ENCODE measurements around the gene CELF3.

DNA sequence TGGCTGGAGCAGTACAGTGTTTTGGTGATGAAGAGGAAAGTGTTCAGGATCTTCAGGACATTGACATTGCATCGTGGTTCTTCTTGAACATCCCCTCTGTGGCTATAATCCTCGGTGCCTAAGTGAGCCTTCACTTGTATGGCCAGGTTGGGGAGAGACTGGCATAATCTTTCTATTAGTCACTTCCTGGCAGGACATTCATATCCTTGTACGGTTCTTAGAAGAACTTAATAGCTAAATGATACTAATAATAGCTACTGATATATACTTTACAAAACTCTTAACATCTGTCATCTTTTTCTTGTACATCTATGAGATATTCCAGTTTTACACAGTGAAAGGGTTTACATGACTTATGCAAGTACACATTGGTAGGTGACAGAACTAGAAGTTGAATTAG, 35.8 kb downstream of the CELF3 start:
- TF ChIP-seq, protein P1, sequence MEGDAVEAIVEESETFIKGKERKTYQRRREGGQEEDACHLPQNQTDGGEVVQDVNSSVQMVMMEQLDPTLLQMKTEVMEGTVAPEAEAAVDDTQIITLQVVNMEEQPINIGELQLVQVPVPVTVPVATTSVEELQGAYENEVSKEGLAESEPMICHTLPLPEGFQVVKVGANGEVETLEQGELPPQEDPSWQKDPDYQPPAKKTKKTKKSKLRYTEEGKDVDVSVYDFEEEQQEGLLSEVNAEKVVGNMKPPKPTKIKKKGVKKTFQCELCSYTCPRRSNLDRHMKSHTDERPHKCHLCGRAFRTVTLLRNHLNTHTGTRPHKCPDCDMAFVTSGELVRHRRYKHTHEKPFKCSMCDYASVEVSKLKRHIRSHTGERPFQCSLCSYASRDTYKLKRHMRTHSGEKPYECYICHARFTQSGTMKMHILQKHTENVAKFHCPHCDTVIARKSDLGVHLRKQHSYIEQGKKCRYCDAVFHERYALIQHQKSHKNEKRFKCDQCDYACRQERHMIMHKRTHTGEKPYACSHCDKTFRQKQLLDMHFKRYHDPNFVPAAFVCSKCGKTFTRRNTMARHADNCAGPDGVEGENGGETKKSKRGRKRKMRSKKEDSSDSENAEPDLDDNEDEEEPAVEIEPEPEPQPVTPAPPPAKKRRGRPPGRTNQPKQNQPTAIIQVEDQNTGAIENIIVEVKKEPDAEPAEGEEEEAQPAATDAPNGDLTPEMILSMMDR (conservative IDR thresholded peaks at IDR 0.05; ENCODE audit: low read depth in 2 of 2), result no peak
- TF ChIP-seq POLR2AphosphoS5 (IDR thresholded peaks at IDR 0.05; ENCODE audit: low read depth), result no peak
- no peak for TF ChIP-seq CREB1 (CRISPR knock-in tag; IDR thresholded peaks at IDR 0.05; ENCODE audit: low read depth)
- TF ChIP-seq, protein P2, sequence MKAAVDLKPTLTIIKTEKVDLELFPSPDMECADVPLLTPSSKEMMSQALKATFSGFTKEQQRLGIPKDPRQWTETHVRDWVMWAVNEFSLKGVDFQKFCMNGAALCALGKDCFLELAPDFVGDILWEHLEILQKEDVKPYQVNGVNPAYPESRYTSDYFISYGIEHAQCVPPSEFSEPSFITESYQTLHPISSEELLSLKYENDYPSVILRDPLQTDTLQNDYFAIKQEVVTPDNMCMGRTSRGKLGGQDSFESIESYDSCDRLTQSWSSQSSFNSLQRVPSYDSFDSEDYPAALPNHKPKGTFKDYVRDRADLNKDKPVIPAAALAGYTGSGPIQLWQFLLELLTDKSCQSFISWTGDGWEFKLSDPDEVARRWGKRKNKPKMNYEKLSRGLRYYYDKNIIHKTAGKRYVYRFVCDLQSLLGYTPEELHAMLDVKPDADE (IDR thresholded peaks at IDR 0.05), result no peak
- TF ChIP-seq, protein P3, sequence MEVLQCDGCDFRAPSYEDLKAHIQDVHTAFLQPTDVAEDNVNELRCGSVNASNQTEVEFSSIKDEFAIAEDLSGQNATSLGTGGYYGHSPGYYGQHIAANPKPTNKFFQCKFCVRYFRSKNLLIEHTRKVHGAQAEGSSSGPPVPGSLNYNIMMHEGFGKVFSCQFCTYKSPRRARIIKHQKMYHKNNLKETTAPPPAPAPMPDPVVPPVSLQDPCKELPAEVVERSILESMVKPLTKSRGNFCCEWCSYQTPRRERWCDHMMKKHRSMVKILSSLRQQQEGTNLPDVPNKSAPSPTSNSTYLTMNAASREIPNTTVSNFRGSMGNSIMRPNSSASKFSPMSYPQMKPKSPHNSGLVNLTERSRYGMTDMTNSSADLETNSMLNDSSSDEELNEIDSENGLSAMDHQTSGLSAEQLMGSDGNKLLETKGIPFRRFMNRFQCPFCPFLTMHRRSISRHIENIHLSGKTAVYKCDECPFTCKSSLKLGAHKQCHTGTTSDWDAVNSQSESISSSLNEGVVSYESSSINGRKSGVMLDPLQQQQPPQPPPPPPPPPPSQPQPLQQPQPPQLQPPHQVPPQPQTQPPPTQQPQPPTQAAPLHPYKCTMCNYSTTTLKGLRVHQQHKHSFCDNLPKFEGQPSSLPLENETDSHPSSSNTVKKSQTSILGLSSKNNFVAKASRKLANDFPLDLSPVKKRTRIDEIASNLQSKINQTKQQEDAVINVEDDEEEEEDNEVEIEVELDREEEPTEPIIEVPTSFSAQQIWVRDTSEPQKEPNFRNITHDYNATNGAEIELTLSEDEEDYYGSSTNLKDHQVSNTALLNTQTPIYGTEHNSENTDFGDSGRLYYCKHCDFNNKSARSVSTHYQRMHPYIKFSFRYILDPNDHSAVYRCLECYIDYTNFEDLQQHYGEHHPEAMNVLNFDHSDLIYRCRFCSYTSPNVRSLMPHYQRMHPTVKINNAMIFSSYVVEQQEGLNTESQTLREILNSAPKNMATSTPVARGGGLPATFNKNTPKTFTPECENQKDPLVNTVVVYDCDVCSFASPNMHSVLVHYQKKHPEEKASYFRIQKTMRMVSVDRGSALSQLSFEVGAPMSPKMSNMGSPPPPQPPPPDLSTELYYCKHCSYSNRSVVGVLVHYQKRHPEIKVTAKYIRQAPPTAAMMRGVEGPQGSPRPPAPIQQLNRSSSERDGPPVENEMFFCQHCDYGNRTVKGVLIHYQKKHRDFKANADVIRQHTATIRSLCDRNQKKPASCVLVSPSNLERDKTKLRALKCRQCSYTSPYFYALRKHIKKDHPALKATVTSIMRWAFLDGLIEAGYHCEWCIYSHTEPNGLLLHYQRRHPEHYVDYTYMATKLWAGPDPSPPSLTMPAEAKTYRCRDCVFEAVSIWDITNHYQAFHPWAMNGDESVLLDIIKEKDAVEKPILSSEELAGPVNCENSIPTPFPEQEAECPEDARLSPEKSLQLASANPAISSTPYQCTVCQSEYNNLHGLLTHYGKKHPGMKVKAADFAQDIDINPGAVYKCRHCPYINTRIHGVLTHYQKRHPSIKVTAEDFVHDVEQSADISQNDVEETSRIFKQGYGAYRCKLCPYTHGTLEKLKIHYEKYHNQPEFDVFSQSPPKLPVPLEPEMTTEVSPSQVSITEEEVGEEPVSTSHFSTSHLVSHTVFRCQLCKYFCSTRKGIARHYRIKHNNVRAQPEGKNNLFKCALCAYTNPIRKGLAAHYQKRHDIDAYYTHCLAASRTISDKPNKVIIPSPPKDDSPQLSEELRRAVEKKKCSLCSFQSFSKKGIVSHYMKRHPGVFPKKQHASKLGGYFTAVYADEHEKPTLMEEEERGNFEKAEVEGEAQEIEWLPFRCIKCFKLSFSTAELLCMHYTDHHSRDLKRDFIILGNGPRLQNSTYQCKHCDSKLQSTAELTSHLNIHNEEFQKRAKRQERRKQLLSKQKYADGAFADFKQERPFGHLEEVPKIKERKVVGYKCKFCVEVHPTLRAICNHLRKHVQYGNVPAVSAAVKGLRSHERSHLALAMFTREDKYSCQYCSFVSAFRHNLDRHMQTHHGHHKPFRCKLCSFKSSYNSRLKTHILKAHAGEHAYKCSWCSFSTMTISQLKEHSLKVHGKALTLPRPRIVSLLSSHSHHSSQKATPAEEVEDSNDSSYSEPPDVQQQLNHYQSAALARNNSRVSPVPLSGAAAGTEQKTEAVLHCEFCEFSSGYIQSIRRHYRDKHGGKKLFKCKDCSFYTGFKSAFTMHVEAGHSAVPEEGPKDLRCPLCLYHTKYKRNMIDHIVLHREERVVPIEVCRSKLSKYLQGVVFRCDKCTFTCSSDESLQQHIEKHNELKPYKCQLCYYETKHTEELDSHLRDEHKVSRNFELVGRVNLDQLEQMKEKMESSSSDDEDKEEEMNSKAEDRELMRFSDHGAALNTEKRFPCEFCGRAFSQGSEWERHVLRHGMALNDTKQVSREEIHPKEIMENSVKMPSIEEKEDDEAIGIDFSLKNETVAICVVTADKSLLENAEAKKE (CRISPR knock-in tag; IDR thresholded peaks at IDR 0.05), result no peak
- TF ChIP-seq NANOG (IDR thresholded peaks at IDR 0.05; ENCODE audit: borderline replicate concordance), result no peak
- TF ChIP-seq EZH2 (IDR thresholded peaks at IDR 0.05; ENCODE audit: low read depth, unreplicated experiment), result no peak
- TF ChIP-seq, protein P4, sequence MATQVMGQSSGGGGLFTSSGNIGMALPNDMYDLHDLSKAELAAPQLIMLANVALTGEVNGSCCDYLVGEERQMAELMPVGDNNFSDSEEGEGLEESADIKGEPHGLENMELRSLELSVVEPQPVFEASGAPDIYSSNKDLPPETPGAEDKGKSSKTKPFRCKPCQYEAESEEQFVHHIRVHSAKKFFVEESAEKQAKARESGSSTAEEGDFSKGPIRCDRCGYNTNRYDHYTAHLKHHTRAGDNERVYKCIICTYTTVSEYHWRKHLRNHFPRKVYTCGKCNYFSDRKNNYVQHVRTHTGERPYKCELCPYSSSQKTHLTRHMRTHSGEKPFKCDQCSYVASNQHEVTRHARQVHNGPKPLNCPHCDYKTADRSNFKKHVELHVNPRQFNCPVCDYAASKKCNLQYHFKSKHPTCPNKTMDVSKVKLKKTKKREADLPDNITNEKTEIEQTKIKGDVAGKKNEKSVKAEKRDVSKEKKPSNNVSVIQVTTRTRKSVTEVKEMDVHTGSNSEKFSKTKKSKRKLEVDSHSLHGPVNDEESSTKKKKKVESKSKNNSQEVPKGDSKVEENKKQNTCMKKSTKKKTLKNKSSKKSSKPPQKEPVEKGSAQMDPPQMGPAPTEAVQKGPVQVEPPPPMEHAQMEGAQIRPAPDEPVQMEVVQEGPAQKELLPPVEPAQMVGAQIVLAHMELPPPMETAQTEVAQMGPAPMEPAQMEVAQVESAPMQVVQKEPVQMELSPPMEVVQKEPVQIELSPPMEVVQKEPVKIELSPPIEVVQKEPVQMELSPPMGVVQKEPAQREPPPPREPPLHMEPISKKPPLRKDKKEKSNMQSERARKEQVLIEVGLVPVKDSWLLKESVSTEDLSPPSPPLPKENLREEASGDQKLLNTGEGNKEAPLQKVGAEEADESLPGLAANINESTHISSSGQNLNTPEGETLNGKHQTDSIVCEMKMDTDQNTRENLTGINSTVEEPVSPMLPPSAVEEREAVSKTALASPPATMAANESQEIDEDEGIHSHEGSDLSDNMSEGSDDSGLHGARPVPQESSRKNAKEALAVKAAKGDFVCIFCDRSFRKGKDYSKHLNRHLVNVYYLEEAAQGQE (IDR thresholded peaks at IDR 0.05; ENCODE audit: unreplicated experiment), result no peak
- no peak for TF ChIP-seq EZH2phosphoT487 (IDR thresholded peaks at IDR 0.05; ENCODE audit: unreplicated experiment)
